Esophagus squamous epithelium (tissue), 5 donors: ENCODE results near the gene GIN1. TPM values are rescaled to one million over a fixed set of nuclear protein-coding genes. Genes with fewer than 3 reads are reported as not detected.
"Not testable (repeated sequence)": the region's sequence is repeated elsewhere in the genome, so short reads cannot be mapped to it uniquely, and the experiment has no call there.

Experiments used
- DNase-seq: peaks from one replicate; lab custom pipeline; 2025; lab: John Stamatoyannopoulos, UW
- H3K27ac ChIP-seq, 4 donors: fragments of 200-600 bp; sonication (generic); one replicate each; pipeline ENCODE4 v1.5.1; 2016 to 2019; ENCODE audit warnings: mild to moderate bottlenecking in 1 of 4
- H3K27me3 ChIP-seq, 4 donors: fragments of 200-600 bp; sonication (generic); 1 replicate in 3 of 4; 2 replicates in 1 of 4; pipeline versions ENCODE4 v1.5.1 to v1.6.0; 2017 to 2021; ENCODE audit warnings: antibody characterized with exemption in 1 of 4
- H3K36me3 ChIP-seq, 3 donors: fragments of 200-600 bp; sonication (generic); one replicate each; pipeline ENCODE4 v1.5.1; 2016 to 2019
- H3K4me1 ChIP-seq, 3 donors: fragments of 200-600 bp; sonication (generic); one replicate each; pipeline ENCODE4 v1.5.1; 2017 to 2019
- H3K4me3 ChIP-seq, 4 donors: fragments of 200-600 bp; sonication (generic); 1 replicate in 3 of 4; 2 replicates in 1 of 4; pipeline ENCODE4 v1.5.1; 2016 to 2019; ENCODE audit warnings: mild to moderate bottlenecking in 2 of 4, moderate library complexity in 1 of 4
- H3K9me3 ChIP-seq, 3 donors: fragments of 200-600 bp; sonication (generic); one replicate each; pipeline ENCODE4 v1.5.1; 2016 to 2019
- POLR2A ChIP-seq, 4 donors: fragments of 450-650 bp; IDR thresholded peaks; one replicate each; pipeline ENCODE4 v1.6.1; 2017; ENCODE audit warnings: antibody characterized with exemption in 4 of 4, mild to moderate bottlenecking in 4 of 4, moderate library complexity in 3 of 4
- WGBS, 2 donors: methylation state at CpG; one replicate each; pipeline ENCODE4 v1.1.5; 2018; 5-methylcytosine and 5-hydroxymethylcytosine counted together
- intact Hi-C: fragments of 100-400 bp; cut with DNase I; formaldehyde crosslinking; loops from one replicate; pipeline ENCODE4 v1.15.0; 2022
- total RNA-seq, 4 donors: library from RNA; depleted of rRNA; stranded (reverse); fragments of >200 nt; gene quantifications; one replicate each; pipeline ENCODE4 v1.1.0, GENCODE V29; 2016
- TF ChIP-seq, protein P1 (sequence below), 6 experiments: fragments of 450-650 bp in 4 of 6; fragments of 200-600 bp in 2 of 6; sonication (generic) in 2 of 6; IDR thresholded peaks; one replicate each; pipeline ENCODE4 v1.5.1; 2016 to 2019; ENCODE audit warnings: antibody characterized with exemption in 6 of 6, mild to moderate bottlenecking in 4 of 6, moderate library complexity in 4 of 6
- donor health status: DM: yes; HTN: yes; CAD: no.

GIN1 gene
- total RNA-seq, 4 donors from 2014 or later, result 1.5 to 6.8 (median 3.7) TPM

DNA sequence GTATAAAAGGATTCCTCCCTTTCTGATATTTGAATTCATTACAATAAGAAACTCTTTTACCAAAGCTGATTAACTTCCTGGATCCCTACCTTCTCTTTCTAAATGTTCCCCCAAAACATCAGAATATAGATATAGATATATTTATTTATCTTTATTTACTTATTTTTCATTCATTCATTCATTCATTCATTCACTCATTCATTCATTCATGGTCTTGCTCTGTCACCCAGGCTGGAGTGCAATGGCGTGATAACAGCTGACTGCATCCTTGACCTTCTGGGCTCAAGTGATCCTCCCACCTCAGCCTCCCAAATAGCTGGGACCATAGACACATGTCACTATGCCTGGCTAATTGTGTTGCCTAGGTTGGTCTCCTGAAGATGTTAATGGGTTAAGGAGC lies 30.7 kb downstream of the GIN1 start:
- 90 to 92% methylated on average over 1 of the region's 1 CpG for WGBS, 2 donors
- H3K4me1 ChIP-seq, result no peaks in the 10 kb centered on the region
- H3K36me3 ChIP-seq, result peaks cover 0 to 86% (median 4%) of the 10 kb centered on the region in 3 donors
- no peak overlapping the region for H3K27ac ChIP-seq
- H3K9me3 ChIP-seq, result peaks cover 0 to 7% (median 5%) of the 10 kb centered on the region in 3 donors
- intact Hi-C loops, result no loop called here
- DNase-seq, result no peak
- TF ChIP-seq, protein P1, sequence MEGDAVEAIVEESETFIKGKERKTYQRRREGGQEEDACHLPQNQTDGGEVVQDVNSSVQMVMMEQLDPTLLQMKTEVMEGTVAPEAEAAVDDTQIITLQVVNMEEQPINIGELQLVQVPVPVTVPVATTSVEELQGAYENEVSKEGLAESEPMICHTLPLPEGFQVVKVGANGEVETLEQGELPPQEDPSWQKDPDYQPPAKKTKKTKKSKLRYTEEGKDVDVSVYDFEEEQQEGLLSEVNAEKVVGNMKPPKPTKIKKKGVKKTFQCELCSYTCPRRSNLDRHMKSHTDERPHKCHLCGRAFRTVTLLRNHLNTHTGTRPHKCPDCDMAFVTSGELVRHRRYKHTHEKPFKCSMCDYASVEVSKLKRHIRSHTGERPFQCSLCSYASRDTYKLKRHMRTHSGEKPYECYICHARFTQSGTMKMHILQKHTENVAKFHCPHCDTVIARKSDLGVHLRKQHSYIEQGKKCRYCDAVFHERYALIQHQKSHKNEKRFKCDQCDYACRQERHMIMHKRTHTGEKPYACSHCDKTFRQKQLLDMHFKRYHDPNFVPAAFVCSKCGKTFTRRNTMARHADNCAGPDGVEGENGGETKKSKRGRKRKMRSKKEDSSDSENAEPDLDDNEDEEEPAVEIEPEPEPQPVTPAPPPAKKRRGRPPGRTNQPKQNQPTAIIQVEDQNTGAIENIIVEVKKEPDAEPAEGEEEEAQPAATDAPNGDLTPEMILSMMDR (IDR thresholded peaks at IDR 0.05), result no peak
- no peak for TF ChIP-seq POLR2A (IDR thresholded peaks at IDR 0.05)
- no peaks in the 10 kb centered on the region for H3K27me3 ChIP-seq
- no peak overlapping the region for H3K4me3 ChIP-seq

DNA sequence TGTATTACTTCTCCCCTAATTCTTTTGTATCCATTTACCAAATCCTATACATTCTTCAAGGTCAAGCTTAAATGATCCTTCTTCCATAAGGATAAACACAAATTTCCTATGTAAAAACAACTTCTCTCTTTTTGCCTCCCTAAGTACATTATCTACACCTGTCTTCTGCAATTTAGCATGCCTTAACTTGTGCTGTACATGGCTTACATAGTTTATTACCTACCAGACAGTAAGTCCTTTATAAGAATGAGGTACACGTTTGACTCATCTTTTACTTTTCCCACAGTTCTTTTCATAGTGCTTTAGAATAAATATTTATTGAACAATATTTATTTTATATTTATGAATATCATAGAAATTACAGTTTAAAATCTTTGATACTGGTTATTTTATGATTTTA lies 33.4 kb downstream of the GIN1 start:
- H3K36me3 ChIP-seq, result peaks cover 0 to 63% (median 4%) of the 10 kb centered on the region in 3 donors
- no peak for DNase-seq

DNA sequence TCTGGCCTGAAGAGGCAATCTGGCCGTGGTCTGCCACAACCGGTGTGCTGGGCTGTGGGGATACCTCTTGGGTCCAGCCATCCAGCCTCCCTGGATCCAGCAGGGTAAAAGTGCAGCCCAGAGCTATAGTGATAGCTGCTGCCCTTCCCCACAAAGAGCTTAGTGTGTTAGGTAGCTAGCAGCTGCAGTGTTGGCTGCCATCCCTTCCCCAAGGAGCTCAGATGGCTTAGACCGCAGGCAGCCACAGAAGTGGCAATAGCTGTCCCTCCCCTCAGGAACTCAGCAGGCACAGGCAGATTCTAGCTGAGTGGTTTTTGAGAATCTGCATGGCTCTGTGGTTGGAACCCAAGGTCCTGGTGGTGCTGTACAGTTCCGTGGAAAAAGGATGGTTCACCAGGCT lies 40.1 kb downstream of the GIN1 start:
- H3K27ac ChIP-seq, result no peak overlapping the region
- 90 to 100% methylated on average over 1 to 3 of the region's 4 CpGs for WGBS, 2 donors
- intact Hi-C loops, result no loop called here
- no peaks in the 10 kb centered on the region for H3K4me1 ChIP-seq
- H3K9me3 ChIP-seq, result peaks cover 0 to 64% (median 35%) of the 10 kb centered on the region in 3 donors
- no peak for DNase-seq
- H3K36me3 ChIP-seq, result peaks cover 0 to 7% (median 0%) of the 10 kb centered on the region in 3 donors
- TF ChIP-seq, protein P1 (IDR thresholded peaks at IDR 0.05), result no peak
- TF ChIP-seq POLR2A (IDR thresholded peaks at IDR 0.05), result no peak
- no peaks in the 10 kb centered on the region for H3K27me3 ChIP-seq
- H3K4me3 ChIP-seq, result no peak overlapping the region

More for the DNA sequence above, 33.4 kb downstream of the GIN1 start:
- H3K4me3 ChIP-seq, result no peak overlapping the region
- TF ChIP-seq POLR2A (IDR thresholded peaks at IDR 0.05), result no peak
- TF ChIP-seq, protein P1 (IDR thresholded peaks at IDR 0.05), result no peak
- H3K9me3 ChIP-seq, result peaks cover 0 to 18% (median 10%) of the 10 kb centered on the region in 3 donors
- H3K27me3 ChIP-seq, result no peaks in the 10 kb centered on the region
- WGBS, 2 donors, result 81 to 90% methylated on average over 1 of the region's 1 CpG
- intact Hi-C loops, result no loop called here
- no peak overlapping the region for H3K27ac ChIP-seq
- H3K4me1 ChIP-seq, result no peaks in the 10 kb centered on the region

DNA sequence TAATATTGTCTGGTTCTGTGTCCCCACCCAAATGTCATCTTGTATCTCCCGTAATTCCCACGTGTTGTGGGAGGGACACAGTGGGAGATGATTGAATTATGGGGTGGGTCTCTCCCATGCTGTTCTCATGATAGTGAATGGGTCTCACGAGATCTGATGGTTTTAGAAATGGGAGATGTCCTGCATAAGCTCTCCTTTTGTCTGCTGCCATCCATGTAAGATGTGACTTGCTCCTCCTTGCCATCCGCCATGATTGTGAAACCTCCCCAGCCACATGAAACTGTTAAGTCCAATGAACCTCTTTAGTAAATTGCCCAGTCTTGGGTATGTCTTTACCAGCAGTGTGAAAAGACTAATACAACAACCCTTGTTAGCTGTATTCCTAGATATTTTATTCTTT lies 44.5 kb downstream of the GIN1 start:
- DNase-seq, result no peak
- 73 to 76% methylated on average over 3 to 4 of the region's 4 CpGs for WGBS, 2 donors
- H3K4me1 ChIP-seq, result no peaks in the 10 kb centered on the region
- no peak overlapping the region for H3K4me3 ChIP-seq
- H3K36me3 ChIP-seq, result no peaks in the 10 kb centered on the region
- intact Hi-C loops, result no loop called here
- H3K27ac ChIP-seq, result no peak overlapping the region
- TF ChIP-seq, protein P1 (IDR thresholded peaks at IDR 0.05), result no peak
- TF ChIP-seq POLR2A (IDR thresholded peaks at IDR 0.05), result no peak
- H3K27me3 ChIP-seq, result no peaks in the 10 kb centered on the region
- H3K9me3 ChIP-seq, result peaks cover 0 to 60% (median 22%) of the 10 kb centered on the region in 3 donors

DNA sequence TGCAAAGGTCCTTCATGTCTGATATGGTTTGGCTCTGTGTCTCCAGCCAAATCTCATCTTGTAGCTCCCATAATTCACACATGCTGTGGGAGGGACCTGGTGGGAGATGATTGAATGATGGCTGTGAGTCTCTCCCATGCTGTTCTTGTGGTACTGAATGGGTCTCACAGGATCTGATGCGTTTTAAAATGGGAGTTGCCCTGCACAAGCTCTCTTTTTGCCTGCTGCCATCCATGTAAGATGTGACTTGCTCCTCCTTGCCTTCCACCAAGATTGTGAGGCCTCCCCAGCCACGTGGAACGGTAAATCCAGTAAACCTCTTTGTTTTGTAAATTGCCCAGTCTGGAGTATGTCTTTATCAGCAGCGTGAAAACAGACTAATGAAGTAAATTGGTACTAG lies 46.4 kb downstream of the GIN1 start:
- H3K4me1 ChIP-seq, H3K27ac ChIP-seq, H3K36me3 ChIP-seq, DNase-seq, H3K4me3 ChIP-seq, intact Hi-C loops, H3K27me3 ChIP-seq: not testable (repeated sequence)
- WGBS, 2 donors, result 78 to 100% methylated on average over 2 to 3 of the region's 4 CpGs
- peaks cover 0 to 43% (median 6%) of the 10 kb centered on the region in 3 donors for H3K9me3 ChIP-seq

DNA sequence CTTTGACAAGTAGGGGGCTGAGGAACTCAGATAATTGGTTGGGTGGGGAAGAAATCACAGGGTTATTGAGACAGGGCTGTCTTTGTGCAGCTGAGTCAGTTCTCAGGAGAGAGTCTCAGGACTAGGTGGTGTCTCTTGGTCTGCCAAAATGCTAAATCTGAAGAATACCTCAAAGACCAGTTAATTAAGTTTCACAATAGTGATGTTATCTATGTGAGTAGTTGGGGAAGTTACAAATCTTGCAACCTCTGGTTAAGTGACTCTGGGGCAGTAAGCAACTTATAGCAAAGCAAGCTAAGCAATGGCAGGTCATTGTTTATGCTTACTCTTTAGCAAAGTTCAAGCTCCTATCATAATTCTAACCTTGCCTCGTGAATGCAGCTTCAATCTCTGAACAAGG lies 53.6 kb downstream of the GIN1 start:
- 71 to 78% methylated on average over 1 of the region's 1 CpG for WGBS, 2 donors
- Histone ChIP-seq H3K9me3 (no peaks in the 10 kb centered on the region), H3K27me3 (no peaks in the 10 kb centered on the region), H3K36me3 (no peaks in the 10 kb centered on the region), H3K27ac (no peak overlapping the region), H3K4me3 (no peak overlapping the region), H3K4me1 (no peaks in the 10 kb centered on the region)
- intact Hi-C loops, result no loop called here
- no peak for DNase-seq
- TF ChIP-seq POLR2A (IDR thresholded peaks at IDR 0.05), result no peak
- TF ChIP-seq, protein P1 (IDR thresholded peaks at IDR 0.05), result no peak
